SK-N-SH treated with all-trans-retinoic acid at 6 μM for 48 hours (cell line): ENCODE results near the gene RBM33.

Source experiments
- ATAC-seq: fragments of 200-7000 bp; cut with Tn5 transposase; 3 replicates; pipeline ENCODE4 v1.9.1; 2020; ENCODE audit warnings: mild to moderate bottlenecking, moderate library complexity
- BACH2 ChIP-seq: fragments of 250-450 bp; sonication (Bioruptor Pico); IDR thresholded peaks from 2 replicates; pipeline ENCODE4 v1.9.0; 2021; ENCODE audit warnings: mild to moderate bottlenecking, borderline replicate concordance
- CSDC2 ChIP-seq: fragments of 250-450 bp; sonication (Bioruptor Pico); IDR thresholded peaks from 2 replicates; pipeline ENCODE4 v1.5.0; 2020; ENCODE audit warnings: mild to moderate bottlenecking, moderate library complexity
- ESRRG ChIP-seq: fragments of 250-450 bp; sonication (Bioruptor Pico); IDR thresholded peaks from 2 replicates; pipeline ENCODE4 v1.6.1; 2021; ENCODE audit warnings: mild to moderate bottlenecking
- GLIS3 ChIP-seq: fragments of 250-450 bp; sonication (Bioruptor Pico); IDR thresholded peaks from 2 replicates; pipeline ENCODE4 v1.5.0; 2020; ENCODE audit warnings: mild to moderate bottlenecking, moderate library complexity
- ISL1 ChIP-seq: fragments of 250-450 bp; sonication (Bioruptor Pico); IDR thresholded peaks from 2 replicates; pipeline ENCODE4 v2.1.2; 2022; ENCODE audit warnings: mild to moderate bottlenecking, moderate library complexity
- OSR1 ChIP-seq: fragments of 250-450 bp; sonication (Bioruptor Pico); IDR thresholded peaks from 2 replicates; pipeline ENCODE4 v1.8.0; 2022; ENCODE audit warnings: moderate library complexity, mild to moderate bottlenecking, inconsistent platforms
- POU6F1 ChIP-seq: fragments of 250-450 bp; sonication (Bioruptor Pico); IDR thresholded peaks from 2 replicates; pipeline ENCODE4 v1.8.0; 2021; ENCODE audit warnings: low read depth, mild to moderate bottlenecking, moderate library complexity, borderline replicate concordance
- PPARA ChIP-seq: fragments of 250-450 bp; sonication (Bioruptor Pico); IDR thresholded peaks from 2 replicates; pipeline ENCODE4 v1.5.0; 2020; ENCODE audit warnings: mild to moderate bottlenecking, borderline replicate concordance
- RARB ChIP-seq: fragments of 250-450 bp; sonication (Bioruptor Pico); IDR thresholded peaks from 2 replicates; pipeline ENCODE4 v1.8.0; 2021; ENCODE audit warnings: mild to moderate bottlenecking, moderate library complexity
- SNAI2 ChIP-seq: fragments of 250-450 bp; sonication (Bioruptor Pico); IDR thresholded peaks from 2 replicates; pipeline ENCODE4 v1.5.0; 2020; ENCODE audit warnings: mild to moderate bottlenecking, moderate library complexity
- TCF4 ChIP-seq: fragments of 250-450 bp; sonication (Bioruptor Pico); IDR thresholded peaks from 2 replicates; pipeline ENCODE4 v1.8.0; 2021; ENCODE audit warnings: mild to moderate bottlenecking, moderate library complexity, borderline replicate concordance
- TOX ChIP-seq: fragments of 250-450 bp; sonication (Bioruptor Pico); IDR thresholded peaks from 2 replicates; pipeline ENCODE4 v1.8.0; 2021; ENCODE audit warnings: mild to moderate bottlenecking, moderate library complexity, borderline replicate concordance
- TSHZ2 ChIP-seq: fragments of 250-450 bp; sonication (Bioruptor Pico); IDR thresholded peaks from 2 replicates; pipeline ENCODE4 v1.5.0; 2020; ENCODE audit warnings: mild to moderate bottlenecking, moderate library complexity
- ZC3H10 ChIP-seq: fragments of 250-450 bp; sonication (Bioruptor Pico); IDR thresholded peaks from 2 replicates; pipeline ENCODE4 v1.5.1; 2021; ENCODE audit warnings: mild to moderate bottlenecking, moderate library complexity
- ZFP3 ChIP-seq: fragments of 250-450 bp; sonication (Bioruptor Pico); IDR thresholded peaks from 2 replicates; pipeline ENCODE4 v1.5.0; 2020; ENCODE audit warnings: mild to moderate bottlenecking, moderate library complexity
- ZFP30 ChIP-seq: fragments of 450-650 bp; formaldehyde crosslinking; IDR thresholded peaks from 2 replicates; pipeline ENCODE4 v1.5.0; 2022; ENCODE audit warnings: mild to moderate bottlenecking, moderate library complexity
- ZNF565 ChIP-seq: fragments of 450-650 bp; formaldehyde crosslinking; conservative IDR thresholded peaks from 2 replicates; pipeline ENCODE4 v1.5.0; 2020; ENCODE audit warnings: low read depth, mild to moderate bottlenecking, moderate library complexity
- ZNF70 ChIP-seq: fragments of 450-650 bp; formaldehyde crosslinking; IDR thresholded peaks from 2 replicates; pipeline ENCODE4 v1.5.0; 2020; ENCODE audit warnings: mild to moderate bottlenecking, moderate library complexity
- ZNF8 ChIP-seq: fragments of 450-650 bp; formaldehyde crosslinking; IDR thresholded peaks from 2 replicates; pipeline ENCODE4 v1.5.0; 2020; ENCODE audit warnings: mild to moderate bottlenecking, moderate library complexity
- TF ChIP-seq, protein P1 (sequence below): fragments of 250-450 bp; sonication (Bioruptor Pico); IDR thresholded peaks from 2 replicates; pipeline ENCODE4 v1.5.1; 2020; ENCODE audit warnings: low read depth, mild to moderate bottlenecking, moderate library complexity
- TF ChIP-seq, protein P2 (sequence below): fragments of 250-450 bp; sonication (Bioruptor Pico); IDR thresholded peaks from 2 replicates; pipeline ENCODE4 v1.8.0; 2020; ENCODE audit warnings: mild to moderate bottlenecking, moderate library complexity, borderline replicate concordance

The RBM33 gene

GRCh38 chr7:155629171-155629570 lies 15.3 kb upstream of the RBM33 start:
- TF ChIP-seq ZC3H10 (CRISPR knock-in tag) (no peak), ESRRG (no peak), ZNF565 (CRISPR knock-in tag) (no peak), SNAI2 (no peak), ZFP3 (CRISPR knock-in tag) (no peak), GLIS3 (no peak), ZFP30 (CRISPR knock-in tag) (no peak), ISL1 (no peak), PPARA (no peak)
- no peak for ATAC-seq

DNA sequence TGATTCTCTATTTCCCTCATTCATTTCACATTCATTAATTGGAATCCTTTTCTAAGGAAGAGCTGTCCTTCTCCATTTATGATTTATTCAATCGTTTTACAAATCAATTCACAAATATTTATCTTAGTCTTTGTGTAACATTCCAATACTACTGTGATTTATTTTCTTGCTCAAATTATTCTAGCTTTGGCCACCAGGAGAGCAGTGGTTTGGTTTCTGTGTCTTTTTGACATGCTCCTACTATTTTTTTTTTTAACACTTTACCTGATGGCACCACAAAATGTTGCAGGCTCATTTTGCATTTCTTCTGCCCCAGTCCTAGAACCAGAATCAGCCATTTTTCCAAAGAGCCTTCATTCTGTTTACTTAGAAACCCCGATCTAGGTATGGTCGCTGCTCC lies 13.3 kb upstream of the RBM33 start:
- no peak for ATAC-seq
- TF ChIP-seq, protein P1, sequence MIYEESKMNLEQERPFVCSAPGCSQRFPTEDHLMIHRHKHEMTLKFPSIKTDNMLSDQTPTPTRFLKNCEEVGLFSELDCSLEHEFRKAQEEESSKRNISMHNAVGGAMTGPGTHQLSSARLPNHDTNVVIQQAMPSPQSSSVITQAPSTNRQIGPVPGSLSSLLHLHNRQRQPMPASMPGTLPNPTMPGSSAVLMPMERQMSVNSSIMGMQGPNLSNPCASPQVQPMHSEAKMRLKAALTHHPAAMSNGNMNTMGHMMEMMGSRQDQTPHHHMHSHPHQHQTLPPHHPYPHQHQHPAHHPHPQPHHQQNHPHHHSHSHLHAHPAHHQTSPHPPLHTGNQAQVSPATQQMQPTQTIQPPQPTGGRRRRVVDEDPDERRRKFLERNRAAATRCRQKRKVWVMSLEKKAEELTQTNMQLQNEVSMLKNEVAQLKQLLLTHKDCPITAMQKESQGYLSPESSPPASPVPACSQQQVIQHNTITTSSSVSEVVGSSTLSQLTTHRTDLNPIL (CRISPR knock-in tag) = no peak

GRCh38 chr7:155635817-155636216 lies 8.6 kb upstream of the RBM33 start:
- ATAC-seq = no peak

GRCh38 chr7:155637155-155637554 lies 7.3 kb upstream of the RBM33 start:
- TF ChIP-seq ZFP3 (CRISPR knock-in tag) (no peak), OSR1 (no peak), ESRRG (no peak), TOX (CRISPR knock-in tag) (no peak), SNAI2 (no peak)
- TF ChIP-seq, protein P2, sequence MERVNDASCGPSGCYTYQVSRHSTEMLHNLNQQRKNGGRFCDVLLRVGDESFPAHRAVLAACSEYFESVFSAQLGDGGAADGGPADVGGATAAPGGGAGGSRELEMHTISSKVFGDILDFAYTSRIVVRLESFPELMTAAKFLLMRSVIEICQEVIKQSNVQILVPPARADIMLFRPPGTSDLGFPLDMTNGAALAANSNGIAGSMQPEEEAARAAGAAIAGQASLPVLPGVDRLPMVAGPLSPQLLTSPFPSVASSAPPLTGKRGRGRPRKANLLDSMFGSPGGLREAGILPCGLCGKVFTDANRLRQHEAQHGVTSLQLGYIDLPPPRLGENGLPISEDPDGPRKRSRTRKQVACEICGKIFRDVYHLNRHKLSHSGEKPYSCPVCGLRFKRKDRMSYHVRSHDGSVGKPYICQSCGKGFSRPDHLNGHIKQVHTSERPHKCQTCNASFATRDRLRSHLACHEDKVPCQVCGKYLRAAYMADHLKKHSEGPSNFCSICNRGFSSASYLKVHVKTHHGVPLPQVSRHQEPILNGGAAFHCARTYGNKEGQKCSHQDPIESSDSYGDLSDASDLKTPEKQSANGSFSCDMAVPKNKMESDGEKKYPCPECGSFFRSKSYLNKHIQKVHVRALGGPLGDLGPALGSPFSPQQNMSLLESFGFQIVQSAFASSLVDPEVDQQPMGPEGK (CRISPR knock-in tag) = no peak
- no peak for ATAC-seq

More at GRCh38 chr7:155635817-155636216, 8.6 kb upstream of the RBM33 start:
- no peak for TF ChIP-seq ZFP3 (CRISPR knock-in tag)
- TF ChIP-seq ZC3H10 (CRISPR knock-in tag) = no peak
- TF ChIP-seq TOX (CRISPR knock-in tag) = no peak
- no peak for TF ChIP-seq RARB (CRISPR knock-in tag)
- TF ChIP-seq SNAI2 = no peak
- no peak for TF ChIP-seq PPARA
- TF ChIP-seq BACH2 (CRISPR knock-in tag) = no peak
- TF ChIP-seq, protein P1 (CRISPR knock-in tag) = no peak
- no peak for TF ChIP-seq TCF4 (CRISPR knock-in tag)
- TF ChIP-seq ESRRG = no peak
- TF ChIP-seq, protein P2 (CRISPR knock-in tag) = no peak

DNA sequence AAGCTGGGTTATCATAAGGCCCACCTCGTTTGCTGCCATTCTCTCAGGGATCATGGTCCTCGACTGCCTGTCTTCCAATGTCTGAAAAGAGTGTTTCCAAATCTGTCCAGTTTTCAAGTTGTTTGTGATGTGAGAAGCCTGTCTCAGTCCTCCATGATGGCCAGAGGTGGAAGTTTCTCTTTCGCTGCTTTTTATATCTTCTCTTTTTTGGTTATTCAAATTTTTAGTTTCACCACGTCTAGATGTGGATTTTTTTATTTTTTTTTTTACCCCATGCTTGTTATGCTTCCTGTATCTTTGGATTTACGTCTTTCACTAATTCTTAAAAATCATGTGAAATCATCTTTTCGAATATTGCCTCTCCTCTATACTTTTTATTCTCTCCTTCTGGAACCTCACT lies 6.1 kb upstream of the RBM33 start:
- no peak for ATAC-seq
- TF ChIP-seq, protein P2 (CRISPR knock-in tag) = no peak
- no peak for TF ChIP-seq CSDC2 (CRISPR knock-in tag)
- no peak for TF ChIP-seq POU6F1
- TF ChIP-seq TCF4 (CRISPR knock-in tag) = no peak
- no peak for TF ChIP-seq SNAI2
- no peak for TF ChIP-seq TSHZ2 (CRISPR knock-in tag)
- TF ChIP-seq TOX (CRISPR knock-in tag) = no peak
- TF ChIP-seq ZNF70 = no peak
- TF ChIP-seq ZC3H10 (CRISPR knock-in tag) = no peak
- no peak for TF ChIP-seq ZFP3 (CRISPR knock-in tag)
- TF ChIP-seq ZNF8 (CRISPR knock-in tag) = no peak
- no peak for TF ChIP-seq PPARA
